ENCODE data around the gene TSSC4. TPM values are rescaled to one million over a fixed set of nuclear protein-coding genes. Genes with fewer than 3 reads are reported as not detected.

The TSSC4 gene
- polyA plus RNA-seq, 4 donors: 33.2 to 56.3 (median 43.8) TPM

- DNase-seq (ENCODE audit: low read depth in 4 of 4, low spot score in 2 of 4): no peak
These were observed 15.1 kb upstream of the TSSC4 start for GRCh38 chr11:2385156-2386151.

GRCh38 chr11:2386591-2386990 is 14.0 kb upstream of the TSSC4 start:
- no peak for DNase-seq (ENCODE audit: low read depth in 4 of 4, low spot score in 2 of 4)

GRCh38 chr11:2387266-2387987 is 13.1 kb upstream of the TSSC4 start:
- DNase-seq (ENCODE audit: low read depth in 4 of 4, low spot score in 2 of 4): no peak

- no peak for DNase-seq (ENCODE audit: low read depth in 4 of 4, low spot score in 2 of 4)
These were observed 11.8 kb upstream of the TSSC4 start for GRCh38 chr11:2388431-2389376.

- no peak for DNase-seq (ENCODE audit: low read depth in 4 of 4, low spot score in 2 of 4)
These were observed 11.0 kb upstream of the TSSC4 start for GRCh38 chr11:2389377-2390026.

- no peak for DNase-seq (ENCODE audit: low read depth in 4 of 4, low spot score in 2 of 4)
These were observed 10.3 kb upstream of the TSSC4 start for GRCh38 chr11:2390091-2390724.

GRCh38 chr11:2390725-2391151 is 9.8 kb upstream of the TSSC4 start:
- DNase-seq (ENCODE audit: low read depth in 4 of 4, low spot score in 2 of 4): no peak

- no peak for DNase-seq (ENCODE audit: low read depth in 4 of 4, low spot score in 2 of 4)
These were observed 9.2 kb upstream of the TSSC4 start for GRCh38 chr11:2391181-2391975.

GRCh38 chr11:2392241-2392959 is 8.2 kb upstream of the TSSC4 start:
- DNase-seq (ENCODE audit: low read depth in 4 of 4, low spot score in 2 of 4): no peak

GRCh38 chr11:2393111-2393868 is 7.3 kb upstream of the TSSC4 start:
- no peak for DNase-seq (ENCODE audit: low read depth in 4 of 4, low spot score in 2 of 4)

GRCh38 chr11:2393941-2394817 is 6.4 kb upstream of the TSSC4 start:
- no peak for DNase-seq (ENCODE audit: low read depth in 4 of 4, low spot score in 2 of 4)

GRCh38 chr11:2394818-2395105 is 5.8 kb upstream of the TSSC4 start:
- no peak for DNase-seq (ENCODE audit: low read depth in 4 of 4, low spot score in 2 of 4)

- no peak for DNase-seq (ENCODE audit: low read depth in 4 of 4, low spot score in 2 of 4)
These were observed 5.3 kb upstream of the TSSC4 start for GRCh38 chr11:2395211-2395730.

- no peak for DNase-seq (ENCODE audit: low read depth in 4 of 4, low spot score in 2 of 4)
These were observed 4.7 kb upstream of the TSSC4 start for GRCh38 chr11:2395856-2396255.

GRCh38 chr11:2396471-2396870 is 4.1 kb upstream of the TSSC4 start:
- no peak for DNase-seq (ENCODE audit: low read depth in 4 of 4, low spot score in 2 of 4)

- no peak for DNase-seq (ENCODE audit: low read depth in 4 of 4, low spot score in 2 of 4)
These were observed 3.5 kb upstream of the TSSC4 start for GRCh38 chr11:2397005-2397404.
